RWPE2 (cell line): ENCODE measurements around the gene S100A4.

Source experiments
- ATAC-seq: fragments of 200-7000 bp; cut with Tn5 transposase; 3 replicates; pipeline ENCODE4 v1.9.1; 2021; ENCODE audit warnings: low read depth
- DNase-seq: peaks from one replicate; pipeline ENCODE4 v3.0.0-alpha.2; 2020; ENCODE audit warnings: low spot score
- H3K27ac ChIP-seq: fragments of 450-650 bp; 2 replicates; pipeline ENCODE4 v1.5.1; 2017; ENCODE audit warnings: mild to moderate bottlenecking; ENCODE audit not compliant: poor library complexity, severe bottlenecking
- H3K27me3 ChIP-seq: fragments of 250-450 bp; sonication (Bioruptor Pico); 2 replicates; pipeline ENCODE4 v1.5.1; 2021; ENCODE audit warnings: mild to moderate bottlenecking, moderate library complexity; ENCODE audit not compliant: insufficient read depth, poor library complexity, severe bottlenecking
- H3K36me3 ChIP-seq: fragments of 250-450 bp; sonication (Bioruptor Pico); 2 replicates; pipeline ENCODE4 v1.5.1; 2020; ENCODE audit warnings: low read depth, mild to moderate bottlenecking, moderate library complexity
- H3K4me1 ChIP-seq: fragments of 250-450 bp; sonication (Bioruptor Pico); 2 replicates; pipeline ENCODE4 v1.5.1; 2021; ENCODE audit warnings: mild to moderate bottlenecking, moderate library complexity; ENCODE audit not compliant: insufficient read depth, poor library complexity, severe bottlenecking
- H3K4me3 ChIP-seq: fragments of 250-450 bp; sonication (Bioruptor Pico); 2 replicates; pipeline ENCODE4 v1.5.1; 2021; ENCODE audit warnings: mild to moderate bottlenecking, moderate library complexity; ENCODE audit not compliant: severe bottlenecking
- H3K9me3 ChIP-seq: fragments of 250-450 bp; sonication (Bioruptor Pico); 2 replicates; pipeline ENCODE4 v1.5.1; 2021; ENCODE audit warnings: mild to moderate bottlenecking, moderate library complexity; ENCODE audit not compliant: severe bottlenecking
- TF ChIP-seq, protein P1 (sequence below): fragments of 450-650 bp; IDR thresholded peaks from one replicate; pipeline ENCODE4 v1.5.1; 2017; ENCODE audit warnings: mild to moderate bottlenecking, moderate library complexity; ENCODE audit not compliant: poor library complexity, severe bottlenecking

S100A4 gene

DNA sequence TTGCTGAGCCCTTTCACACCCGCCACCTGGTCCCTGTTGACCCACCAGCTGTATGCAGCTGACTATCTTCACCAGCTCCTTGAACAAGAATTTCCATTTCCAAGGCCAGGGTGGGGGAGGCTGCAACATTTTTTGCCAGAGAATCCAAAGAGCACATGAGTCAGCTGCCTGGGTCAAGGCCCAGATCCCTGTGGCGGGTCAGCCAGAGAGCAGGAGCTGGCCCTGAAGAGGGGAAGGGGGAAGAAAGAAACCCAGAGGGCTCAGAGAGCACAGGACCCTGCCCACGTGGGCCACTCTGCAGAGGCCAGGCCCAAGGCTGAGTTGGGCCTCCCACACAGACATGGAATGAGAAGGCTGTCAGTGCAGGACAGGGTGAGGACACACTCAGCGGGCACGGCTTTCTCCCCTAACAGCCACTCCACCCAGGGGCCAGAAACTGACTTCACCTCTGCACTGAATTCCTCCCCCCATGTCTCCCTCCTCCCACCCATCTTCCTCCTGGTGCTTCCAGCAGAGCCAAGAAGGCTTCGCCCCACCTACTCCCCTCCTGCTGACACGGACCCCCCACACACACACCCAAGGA is 38.7 kb downstream of the S100A4 start:
- H3K4me3 ChIP-seq, result no peak overlapping the region
- H3K9me3 ChIP-seq, result no peaks in the 10 kb centered on the region
- ATAC-seq (peak; percentile 80), DNase-seq (no peak)
- H3K36me3 ChIP-seq, result no peaks in the 10 kb centered on the region
- H3K27ac ChIP-seq, result peak overlapping the region; percentile 68
- peaks cover 23% of the 10 kb centered on the region for H3K4me1 ChIP-seq
- TF ChIP-seq, protein P1, sequence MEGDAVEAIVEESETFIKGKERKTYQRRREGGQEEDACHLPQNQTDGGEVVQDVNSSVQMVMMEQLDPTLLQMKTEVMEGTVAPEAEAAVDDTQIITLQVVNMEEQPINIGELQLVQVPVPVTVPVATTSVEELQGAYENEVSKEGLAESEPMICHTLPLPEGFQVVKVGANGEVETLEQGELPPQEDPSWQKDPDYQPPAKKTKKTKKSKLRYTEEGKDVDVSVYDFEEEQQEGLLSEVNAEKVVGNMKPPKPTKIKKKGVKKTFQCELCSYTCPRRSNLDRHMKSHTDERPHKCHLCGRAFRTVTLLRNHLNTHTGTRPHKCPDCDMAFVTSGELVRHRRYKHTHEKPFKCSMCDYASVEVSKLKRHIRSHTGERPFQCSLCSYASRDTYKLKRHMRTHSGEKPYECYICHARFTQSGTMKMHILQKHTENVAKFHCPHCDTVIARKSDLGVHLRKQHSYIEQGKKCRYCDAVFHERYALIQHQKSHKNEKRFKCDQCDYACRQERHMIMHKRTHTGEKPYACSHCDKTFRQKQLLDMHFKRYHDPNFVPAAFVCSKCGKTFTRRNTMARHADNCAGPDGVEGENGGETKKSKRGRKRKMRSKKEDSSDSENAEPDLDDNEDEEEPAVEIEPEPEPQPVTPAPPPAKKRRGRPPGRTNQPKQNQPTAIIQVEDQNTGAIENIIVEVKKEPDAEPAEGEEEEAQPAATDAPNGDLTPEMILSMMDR, result no peak
- no peaks in the 10 kb centered on the region for H3K27me3 ChIP-seq

DNA sequence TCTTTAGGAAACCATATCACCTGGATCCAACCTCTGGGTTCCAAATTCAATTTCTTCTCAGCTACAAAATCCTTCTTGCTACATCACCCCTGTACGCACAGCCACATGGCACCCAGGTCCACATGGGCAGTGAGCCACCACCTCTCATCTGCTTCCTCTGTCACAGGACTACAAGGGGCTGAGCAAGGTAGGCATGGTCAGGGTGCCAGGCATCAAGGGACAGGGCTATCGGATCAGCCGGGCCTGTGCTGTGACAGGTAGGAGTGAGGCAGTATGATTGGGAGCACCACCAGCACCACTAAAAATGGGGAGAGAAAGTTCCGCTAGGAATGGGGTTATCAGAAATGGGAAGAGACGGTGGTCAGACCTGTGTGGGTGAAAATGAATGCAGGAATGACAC is 39.2 kb downstream of the S100A4 start:
- H3K4me3 ChIP-seq, result no peak overlapping the region
- H3K4me1 ChIP-seq, result peaks cover 23% of the 10 kb centered on the region
- H3K36me3 ChIP-seq, result no peaks in the 10 kb centered on the region
- no peaks in the 10 kb centered on the region for H3K9me3 ChIP-seq
- DNase-seq, result no peak
- TF ChIP-seq, protein P1, result no peak
- H3K27me3 ChIP-seq, result no peaks in the 10 kb centered on the region
- ATAC-seq, result no peak
- peak overlapping the region; percentile 68 for H3K27ac ChIP-seq

DNA sequence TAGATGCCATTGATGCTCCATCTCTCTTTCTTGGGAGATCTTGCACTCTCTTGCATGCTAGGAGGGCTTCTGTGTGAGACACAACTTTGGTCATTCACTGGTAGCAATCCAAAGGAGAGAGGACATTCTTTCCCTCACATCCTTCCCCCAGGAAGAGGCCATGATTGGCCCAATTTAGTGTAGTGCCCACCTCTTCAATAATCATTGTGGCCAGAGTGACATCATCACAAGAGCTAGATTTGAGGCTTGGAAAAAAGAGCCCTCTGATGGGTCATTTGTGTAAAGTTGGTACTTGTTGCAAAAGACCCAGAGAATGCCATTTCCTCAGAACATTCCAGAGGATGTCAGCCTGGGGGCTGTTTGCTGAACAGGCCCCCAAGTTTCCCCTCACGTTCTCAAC is 40.0 kb downstream of the S100A4 start:
- H3K27ac ChIP-seq, result no peak overlapping the region
- peaks cover 23% of the 10 kb centered on the region for H3K4me1 ChIP-seq
- TF ChIP-seq, protein P1, result no peak
- no peaks in the 10 kb centered on the region for H3K9me3 ChIP-seq
- H3K4me3 ChIP-seq, result no peak overlapping the region
- no peaks in the 10 kb centered on the region for H3K27me3 ChIP-seq
- DNase-seq (no peak), ATAC-seq (no peak)
- no peaks in the 10 kb centered on the region for H3K36me3 ChIP-seq

DNA sequence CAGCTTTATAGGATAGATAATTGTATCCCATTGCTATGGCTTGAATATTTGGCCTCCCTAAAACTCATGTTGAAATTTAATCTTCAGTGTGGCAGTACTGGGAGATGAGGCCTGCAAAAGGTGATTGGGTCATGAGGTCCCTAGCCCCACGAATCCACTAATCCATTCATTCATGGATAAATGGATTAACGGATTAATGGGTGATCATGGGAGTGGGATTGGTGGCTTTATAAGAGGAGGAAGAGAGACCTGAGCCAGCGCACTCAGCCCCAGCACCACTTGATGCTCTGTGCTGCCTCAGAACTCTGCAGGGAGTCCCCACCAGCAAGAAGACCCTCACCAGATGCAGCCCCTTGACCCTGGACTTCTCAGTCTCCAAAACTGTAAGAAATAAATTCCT is 41.8 kb downstream of the S100A4 start:
- Histone ChIP-seq H3K4me3 (no peak overlapping the region), H3K4me1 (peaks cover 23% of the 10 kb centered on the region), H3K9me3 (no peaks in the 10 kb centered on the region), H3K36me3 (no peaks in the 10 kb centered on the region), H3K27me3 (no peaks in the 10 kb centered on the region), H3K27ac (no peak overlapping the region)
- DNase-seq, result no peak
- ATAC-seq, result no peak
- TF ChIP-seq, protein P1, result no peak

DNA sequence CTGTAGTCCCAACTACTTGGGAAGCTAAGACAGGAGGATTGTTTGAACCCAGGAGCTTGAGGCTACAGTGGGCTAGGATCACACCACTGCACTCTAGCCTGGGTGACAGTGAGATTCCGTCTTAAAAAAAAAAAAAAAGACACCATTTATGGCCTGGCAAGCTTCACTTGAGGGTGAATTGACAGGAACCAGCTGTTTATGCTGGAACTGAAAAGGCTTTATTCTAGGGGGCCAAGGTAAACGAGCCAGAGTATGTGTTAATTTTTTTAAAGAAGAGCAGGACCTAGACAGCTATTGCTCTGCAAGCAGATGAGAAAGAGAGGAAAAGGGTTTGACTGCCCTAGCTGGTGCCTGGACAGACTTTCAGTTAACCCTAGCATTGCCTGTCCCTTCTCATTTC is 46.9 kb downstream of the S100A4 start:
- ATAC-seq (no peak), DNase-seq (no peak)
- Histone ChIP-seq H3K4me3 (no peak overlapping the region), H3K9me3 (no peaks in the 10 kb centered on the region), H3K36me3 (no peaks in the 10 kb centered on the region), H3K27ac (no peak overlapping the region), H3K4me1 (peaks cover 2% of the 10 kb centered on the region), H3K27me3 (no peaks in the 10 kb centered on the region)
- TF ChIP-seq, protein P1, result no peak
